ENCODE measurements around the gene TMC8.
"Not testable (repeated sequence)": the region's sequence is repeated elsewhere in the genome, so short reads cannot be mapped to it uniquely, and the experiment has no call there.

TMC8 gene

DNA sequence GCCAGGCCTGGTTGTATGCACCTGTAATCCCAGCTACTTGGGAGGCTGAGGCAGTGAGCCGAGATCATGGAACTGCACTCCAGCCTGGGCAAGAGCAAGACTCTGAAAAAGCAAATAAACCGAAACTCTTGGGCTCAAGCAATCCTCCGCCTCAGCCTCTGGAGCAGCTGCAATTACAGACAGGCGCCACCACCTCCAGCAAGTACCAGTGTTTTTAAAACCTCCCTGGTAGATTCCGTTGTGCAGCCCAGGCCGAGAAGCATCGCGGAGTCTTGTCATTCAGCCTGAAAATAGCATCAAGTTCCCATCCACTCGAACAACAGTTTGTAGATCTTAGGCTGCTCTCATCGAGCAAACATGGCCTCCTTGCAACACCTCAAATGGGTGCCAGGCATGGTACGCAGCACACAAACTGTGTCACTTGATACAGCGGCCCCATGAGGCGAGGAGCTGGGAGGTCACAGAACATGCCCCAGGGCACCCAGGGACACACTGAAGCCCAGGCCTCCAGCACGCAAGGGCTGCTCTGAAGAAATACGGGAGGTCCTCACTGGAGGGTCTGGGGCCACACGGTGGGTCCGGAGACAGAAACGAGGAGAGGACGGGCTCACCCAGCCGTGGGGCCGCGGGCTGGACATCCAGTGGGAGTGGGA, 20.1 kb upstream of the TMC8 start:
- no peak for DNase-seq

DNA sequence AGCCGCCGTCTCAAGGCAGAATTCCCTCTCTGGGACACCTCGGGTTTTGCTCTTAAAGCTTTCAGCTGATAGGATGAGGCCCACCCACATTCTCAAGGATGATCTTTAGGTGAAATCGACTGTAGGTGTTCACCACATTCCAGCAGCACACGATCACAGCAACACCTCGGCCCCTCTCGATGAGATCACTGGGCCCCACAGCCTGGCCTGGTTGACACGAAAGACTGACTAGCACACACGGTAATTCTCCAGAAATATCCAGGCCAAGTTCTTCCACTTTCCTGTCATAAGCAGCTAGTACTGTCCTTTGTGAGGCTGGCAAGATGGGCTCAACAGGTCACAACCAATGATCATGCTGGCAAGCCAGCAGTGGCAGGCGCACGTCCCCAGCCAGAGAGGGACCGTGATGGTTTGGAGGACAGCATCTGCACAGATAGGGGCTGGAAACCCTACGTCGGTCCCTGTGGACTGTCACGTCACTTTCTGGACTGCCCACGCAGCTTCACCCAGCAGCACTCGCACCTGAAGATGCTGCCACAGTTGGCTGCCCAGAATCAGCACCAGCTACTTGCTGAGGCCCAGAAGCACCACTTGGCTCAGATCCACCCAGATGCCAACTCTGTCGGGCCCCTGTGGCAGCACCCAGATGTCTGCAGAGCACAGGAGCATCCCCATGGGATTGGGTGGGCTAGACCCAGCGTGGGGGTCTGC, 19.4 kb upstream of the TMC8 start:
- DNase-seq, result no peak

DNA sequence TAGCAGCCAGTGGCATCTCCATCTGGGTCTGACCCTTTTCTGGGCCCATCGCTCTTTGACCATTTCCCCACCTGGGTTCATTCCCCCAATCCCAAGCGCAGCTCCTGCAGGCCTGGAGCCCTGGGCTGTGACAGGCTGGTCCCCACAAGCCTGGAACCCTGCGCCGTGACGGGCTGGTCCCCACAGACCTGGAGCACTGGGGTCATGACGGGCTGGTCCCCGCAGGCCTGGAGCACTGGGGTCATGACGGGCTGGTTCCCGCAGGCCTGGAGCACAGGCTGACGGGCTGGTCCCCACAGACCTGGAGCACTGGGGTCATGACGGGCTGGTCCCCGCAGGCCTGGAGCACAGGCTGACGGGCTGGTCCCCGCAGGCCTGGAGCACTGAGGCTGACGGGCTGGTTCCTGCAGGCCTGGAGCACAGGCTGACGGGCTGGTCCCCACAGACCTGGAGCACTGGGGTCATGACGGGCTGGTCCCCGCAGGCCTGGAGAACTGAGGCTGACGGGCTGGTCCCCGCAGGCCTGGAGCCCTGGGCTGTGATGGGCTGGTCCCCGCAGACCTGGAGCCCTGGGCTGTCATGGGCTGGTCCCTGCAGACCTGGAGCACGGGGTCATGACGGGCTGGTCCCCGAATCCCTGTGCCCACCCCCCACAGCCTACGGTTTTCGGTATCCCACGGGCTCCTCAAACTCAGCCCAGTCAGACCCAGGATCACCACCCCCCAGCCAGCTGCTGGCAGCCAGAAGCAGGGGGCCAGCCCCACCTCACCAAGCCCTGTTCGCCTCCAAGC, 18.6 kb upstream of the TMC8 start:
- no peak for DNase-seq

DNA sequence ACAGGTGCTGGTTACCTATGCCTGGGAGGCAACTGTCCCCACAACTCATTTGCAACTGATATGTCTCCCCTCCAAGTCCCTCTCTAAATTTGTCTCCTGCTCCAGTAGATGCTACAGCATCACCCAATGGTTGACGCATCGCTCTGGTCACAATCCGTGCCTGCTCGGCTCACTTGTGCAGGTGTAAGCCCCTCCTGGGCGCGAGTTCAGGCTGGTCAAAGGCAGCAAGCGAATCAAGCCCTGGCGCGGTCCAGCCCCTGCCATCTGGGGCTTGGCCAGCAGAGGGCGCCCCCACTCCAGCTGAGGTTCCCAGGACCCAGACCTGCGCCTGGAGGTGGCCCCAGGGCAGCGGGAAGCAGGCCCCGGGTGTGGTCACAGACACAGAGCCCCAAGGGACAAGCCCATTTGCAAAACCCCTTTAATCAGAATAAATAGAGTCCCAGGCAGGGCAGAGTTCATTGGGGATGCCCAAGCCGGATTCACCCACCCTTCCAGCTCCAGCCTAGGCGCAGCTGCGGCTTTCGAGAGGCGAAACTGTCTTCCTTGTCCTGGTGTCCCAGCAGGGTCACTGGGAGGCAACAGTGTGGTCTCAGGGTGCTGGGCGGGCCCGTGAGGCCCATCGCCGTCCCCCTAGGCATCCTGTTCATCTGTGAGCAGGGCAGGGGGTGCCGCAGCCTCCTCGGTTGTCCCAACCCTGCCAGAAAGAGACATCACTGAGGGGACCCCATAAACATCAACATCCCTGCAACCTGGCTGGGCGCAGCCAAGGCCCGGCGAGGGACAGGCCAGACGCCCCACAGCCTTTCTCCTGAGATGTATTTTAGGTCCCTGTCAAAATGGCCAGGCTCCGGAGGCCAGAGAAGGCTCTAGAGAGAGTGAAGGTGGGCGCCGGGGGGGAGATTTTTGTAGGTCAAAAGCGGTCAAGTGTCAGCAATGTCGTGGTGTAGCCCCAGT, 17.8 kb upstream of the TMC8 start:
- peak; percentile 84 for DNase-seq

DNA sequence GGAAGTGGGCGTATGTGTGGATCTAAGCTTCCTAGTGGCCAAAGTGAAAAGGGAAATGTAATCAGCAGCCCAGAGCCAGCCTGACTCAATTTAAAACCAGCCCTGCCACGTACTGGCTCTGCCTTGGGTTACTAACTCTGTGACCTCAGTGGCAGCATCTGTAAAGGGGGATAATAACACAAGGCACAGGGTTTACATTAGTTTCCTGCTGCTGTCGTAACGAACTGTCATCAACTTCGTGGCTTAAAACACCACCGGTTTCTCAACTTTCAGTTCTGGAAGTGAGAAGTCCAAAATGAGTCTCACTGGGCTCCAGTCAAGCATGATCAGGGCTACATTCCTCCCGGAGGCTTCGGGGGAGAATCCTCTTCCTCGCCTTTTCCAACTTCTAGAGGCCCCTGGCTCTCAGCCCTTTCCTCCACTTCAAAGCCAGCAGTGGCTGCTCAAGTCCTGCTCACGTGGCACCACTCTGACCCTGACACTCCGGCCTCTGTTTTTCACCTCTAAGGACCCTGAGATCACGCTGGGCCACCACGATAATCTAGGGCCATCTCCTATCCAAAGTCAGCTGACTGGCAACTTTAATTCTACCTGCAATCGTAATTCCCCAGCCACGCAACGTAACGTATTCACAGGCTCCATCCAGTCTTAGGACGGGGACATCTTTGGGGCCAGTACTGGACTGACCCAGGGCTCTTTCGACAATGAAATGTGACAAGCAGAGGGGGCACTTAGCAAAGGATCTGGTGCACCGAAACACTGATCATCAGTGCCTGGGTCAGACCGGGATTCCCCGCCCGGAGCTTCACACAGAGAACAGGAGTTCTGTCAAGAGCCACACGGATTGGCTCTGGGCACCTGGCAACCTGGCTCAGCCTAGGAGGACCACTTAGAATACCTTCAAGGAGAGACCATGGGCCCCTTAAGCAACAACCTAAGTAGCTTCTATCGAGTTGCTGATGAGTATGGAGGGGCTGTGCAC, 16.5 kb upstream of the TMC8 start:
- DNase-seq, result no peak

DNA sequence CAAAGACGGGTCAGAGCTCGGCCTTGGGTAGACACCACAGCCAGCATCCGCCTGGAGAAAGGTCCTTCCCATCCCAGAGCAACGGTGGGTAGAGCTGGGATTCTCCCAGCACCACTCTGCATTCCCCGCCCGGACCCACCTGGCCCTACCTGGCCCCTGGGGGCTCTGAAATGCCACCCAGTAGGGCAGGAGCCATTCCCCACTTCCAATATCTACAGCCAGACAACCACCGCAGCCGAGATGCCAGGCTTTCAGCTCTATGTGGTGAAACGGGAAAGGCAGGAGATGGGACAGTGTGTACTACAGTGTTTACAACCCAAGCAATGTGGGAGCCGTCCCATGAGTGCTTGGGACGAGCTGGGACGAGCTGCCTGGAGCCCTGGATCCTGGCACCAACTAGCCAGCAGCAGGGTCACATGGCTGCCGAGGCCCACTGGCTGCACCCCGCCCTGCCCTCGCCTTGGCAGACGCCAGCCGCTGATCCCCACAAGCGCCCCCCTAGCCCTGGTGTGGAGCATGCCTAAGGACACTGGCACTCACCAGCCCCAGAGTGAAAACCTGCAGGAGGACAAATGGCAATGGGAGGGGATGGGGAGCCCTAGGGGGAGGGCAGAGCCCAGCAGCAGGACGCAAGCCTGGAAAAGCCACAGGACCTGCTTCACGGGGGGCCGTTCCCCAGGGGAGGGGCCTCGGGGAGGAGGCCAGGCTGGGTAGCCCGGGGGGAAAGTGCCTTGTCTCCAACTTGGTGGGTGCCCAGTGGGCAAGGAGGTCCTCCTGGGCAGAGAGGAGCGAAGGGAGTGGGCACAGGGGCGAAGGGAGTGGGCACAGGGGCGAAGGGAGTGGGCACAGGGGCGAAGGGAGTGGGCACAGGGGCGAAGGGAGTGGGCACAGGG, 15.5 kb upstream of the TMC8 start:
- DNase-seq, result no peak

DNA sequence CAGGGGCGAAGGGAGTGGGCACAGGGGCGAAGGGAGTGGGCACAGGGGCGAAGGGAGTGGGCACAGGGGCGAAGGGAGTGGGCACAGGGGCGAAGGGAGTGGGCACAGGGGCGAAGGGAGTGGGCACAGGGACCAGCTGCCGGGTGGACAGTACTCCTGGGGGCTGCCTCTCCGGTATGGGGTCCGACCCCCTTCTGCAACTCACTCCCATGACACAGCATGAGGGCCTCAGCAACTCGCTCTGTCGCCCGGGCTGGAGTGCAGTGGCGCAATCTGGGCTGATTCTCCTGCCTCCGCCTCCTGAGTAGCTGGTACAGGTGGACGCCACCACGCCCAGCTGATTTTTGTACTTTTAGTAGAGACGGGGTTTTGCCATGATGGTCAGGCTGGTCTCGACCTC, 14.8 kb upstream of the TMC8 start:
- not testable (repeated sequence) for DNase-seq

DNA sequence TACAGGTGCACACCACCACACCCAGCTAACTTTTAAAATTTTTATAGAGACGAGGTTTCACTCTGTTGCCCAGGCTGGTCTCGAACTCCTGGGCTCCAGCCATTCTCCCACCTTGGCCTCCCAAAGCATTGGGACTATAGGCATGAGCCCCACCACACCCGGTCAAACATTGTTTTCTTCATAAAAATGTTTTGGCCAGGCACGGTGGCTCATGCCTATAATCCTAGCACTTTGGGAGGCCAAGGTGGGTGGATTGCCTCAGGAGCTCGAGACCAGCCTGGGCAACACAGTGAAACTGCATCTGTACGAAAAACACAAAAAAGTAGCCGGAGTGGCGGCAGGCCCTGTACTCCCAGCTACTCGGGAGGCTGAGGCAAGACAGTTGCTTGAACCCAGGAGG, 14.2 kb upstream of the TMC8 start:
- DNase-seq, result no peak

DNA sequence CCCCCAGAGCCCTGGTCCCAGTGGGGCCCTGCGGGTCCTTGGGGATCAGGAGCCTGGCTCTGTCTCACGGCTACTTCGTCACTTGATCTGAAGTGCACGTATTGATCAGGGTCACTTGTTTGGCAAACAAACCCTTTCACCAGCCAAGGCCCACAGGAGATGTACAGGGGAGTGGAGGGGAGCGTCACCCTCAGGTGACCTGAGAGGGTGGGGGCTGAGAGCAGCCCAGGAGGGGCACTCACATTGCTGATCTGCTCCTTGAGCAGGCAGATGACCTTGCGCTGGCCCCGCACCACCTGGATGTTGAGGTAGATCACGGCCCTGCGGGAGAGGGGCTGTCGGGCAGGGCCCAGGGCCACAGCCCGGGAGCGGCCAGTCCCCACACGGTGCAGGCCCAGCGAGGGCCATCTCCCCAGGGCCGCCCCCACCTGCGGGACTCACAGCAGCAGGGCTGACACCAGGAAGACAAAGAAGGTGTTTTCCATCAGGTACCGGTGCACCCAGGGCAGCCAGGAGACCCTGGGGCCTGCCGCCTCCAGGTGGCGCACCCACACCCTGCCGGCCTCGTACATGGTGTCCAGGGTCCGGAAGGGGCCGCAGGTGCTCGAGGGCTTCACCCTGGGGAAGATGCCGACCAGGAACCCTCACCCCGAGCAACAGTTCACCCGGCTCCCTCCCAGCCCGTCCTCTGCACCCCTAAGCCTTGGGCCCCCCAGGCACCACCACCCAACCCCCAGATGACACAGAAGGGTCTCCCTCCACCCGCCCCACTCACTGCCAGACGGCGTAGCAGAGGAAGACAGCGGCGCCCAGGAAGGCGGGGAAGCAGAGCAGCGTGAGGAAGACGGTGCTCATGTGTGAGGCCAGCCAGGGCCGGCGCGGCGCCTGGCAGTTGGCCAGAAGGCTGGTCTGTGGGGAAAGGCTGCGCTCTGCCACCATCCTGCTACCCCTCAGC, 13.3 kb upstream of the TMC8 start:
- peak; percentile 62 for DNase-seq

DNA sequence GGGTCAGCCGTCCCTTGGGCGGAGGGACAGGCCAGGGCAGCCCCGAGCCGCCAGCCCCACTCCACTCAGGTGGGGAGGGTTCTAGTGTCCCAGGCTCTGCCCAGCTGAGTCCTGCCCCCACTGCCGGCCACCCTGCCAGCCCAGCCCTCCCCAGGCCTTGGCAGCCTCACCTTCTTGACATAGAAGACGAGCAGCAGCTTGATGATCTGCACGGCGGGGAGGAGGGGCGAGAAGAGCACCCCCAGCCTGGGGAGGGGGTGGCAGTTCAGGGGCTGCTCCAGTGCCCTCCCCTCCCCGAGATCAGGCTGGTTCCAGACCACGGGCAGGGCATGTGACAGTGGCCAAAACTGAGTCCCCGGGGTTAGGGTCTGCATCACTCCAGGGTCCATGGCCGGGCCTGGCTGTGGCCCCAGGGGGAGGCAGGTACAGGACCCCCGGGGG, 11.8 kb upstream of the TMC8 start:
- no peak for DNase-seq

DNA sequence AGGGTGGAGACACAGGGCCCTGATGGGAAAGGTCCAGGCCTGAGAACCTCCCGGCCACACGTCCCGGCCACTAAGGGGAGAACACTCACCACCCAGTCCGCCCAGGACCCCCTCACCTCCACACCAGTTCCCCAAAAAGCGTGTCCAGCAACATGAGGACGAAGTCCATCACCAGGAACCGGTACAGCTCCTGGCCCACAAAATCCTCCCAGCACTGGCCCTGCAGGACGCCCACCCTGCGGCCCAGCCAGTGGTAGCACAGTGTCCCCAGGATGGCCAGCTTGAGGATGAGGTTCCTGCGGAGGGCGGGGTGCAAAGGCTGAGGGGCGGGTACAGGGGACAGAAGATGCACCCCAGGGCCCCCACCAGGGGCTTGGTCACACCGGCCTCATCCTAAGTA, 10.0 kb upstream of the TMC8 start:
- DNase-seq, result no peak

DNA sequence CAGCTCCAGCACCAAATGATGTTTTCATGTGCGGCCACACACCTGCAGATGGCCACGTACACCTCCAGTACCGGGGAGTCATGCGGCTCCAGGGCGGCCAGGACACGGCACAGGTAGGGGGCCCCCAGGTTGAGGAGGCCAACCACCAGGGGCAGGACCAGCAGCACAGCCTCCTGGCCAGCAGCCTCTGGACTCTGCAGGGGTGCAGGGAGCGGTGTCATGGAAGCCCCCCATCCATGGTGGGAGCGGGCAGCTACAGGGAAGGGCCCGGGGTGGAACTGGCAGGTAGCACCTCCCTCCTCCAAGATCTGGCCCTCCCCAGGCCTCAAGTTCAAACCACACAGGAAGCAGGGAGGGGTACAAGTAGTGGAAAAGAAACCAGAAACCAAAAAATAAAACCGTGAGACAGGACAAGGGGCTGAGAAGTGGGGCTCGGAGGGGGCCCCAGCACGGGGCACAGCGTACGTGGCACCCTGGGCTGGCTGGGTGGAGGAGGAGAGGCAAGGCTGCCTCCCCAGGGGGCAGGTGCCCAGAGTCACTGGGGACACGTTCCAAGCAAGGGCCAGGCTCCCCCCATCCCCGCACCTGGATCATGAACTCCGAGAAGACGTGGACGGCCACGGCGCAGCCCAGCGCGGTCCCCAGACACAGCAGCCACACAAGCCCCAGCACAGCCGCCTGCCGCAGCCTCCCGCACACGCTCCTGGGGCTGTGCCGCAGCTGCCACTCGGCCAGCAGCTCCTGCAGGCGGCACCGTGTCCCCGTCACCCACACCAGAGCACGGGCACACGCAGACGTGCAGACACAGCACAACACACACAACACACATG, 9.4 kb upstream of the TMC8 start:
- DNase-seq, result peak; percentile 55

DNA sequence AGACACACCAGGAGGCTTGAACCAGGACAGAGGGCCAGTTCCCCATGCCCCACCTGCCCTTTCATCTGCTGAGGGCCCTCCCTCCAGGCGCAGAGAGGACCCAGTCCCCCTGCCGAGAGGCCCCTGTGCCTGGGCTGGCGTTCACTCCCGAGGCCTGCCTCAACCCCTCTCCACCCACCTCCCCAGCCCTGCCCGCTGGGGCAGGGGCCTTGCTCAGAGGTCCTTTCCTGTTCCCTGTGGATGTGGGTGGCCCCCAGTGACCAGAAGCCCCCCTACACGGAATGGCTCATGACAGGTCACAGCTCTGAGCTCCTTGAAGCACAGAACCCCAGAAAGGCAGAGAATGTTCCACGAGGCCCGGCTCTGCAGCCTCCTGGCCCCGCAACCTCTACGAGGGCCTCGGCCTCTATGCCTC, 8.8 kb upstream of the TMC8 start:
- DNase-seq, result no peak

DNA sequence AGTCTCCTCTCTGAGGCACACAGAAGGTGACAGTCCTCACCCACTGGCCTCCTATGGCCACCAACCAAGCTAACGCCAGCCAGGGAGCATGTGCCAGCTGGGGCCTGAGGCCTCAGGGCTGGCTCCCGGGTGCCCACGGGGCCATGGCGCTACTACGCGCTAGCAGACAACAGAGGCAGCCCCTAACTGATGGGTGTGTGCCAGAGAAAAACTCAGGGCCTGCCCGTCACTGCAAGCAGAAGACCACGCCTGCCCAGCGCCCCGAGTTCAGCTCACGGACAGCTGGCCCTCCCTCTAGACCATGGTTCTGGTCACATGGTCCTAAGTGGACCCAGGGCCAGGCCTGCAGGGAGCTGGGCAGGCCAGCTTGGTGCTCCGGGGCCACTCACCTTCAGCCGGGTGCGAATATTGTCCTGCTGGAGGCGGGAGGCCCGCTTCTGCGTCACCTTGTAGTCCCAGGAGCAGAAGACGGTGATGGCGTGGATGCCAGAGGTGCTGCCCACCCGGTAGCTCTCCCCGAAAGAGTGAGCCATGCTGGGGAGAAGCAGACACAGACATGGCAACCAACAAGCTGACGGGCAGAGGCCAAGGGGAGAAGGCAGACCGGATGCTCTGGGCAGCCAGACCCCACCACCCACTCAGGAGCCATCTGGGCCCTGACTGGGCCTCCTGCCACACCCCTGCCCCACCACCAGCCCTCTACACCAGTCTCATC, 8.2 kb upstream of the TMC8 start:
- peak; percentile 74 for DNase-seq

DNA sequence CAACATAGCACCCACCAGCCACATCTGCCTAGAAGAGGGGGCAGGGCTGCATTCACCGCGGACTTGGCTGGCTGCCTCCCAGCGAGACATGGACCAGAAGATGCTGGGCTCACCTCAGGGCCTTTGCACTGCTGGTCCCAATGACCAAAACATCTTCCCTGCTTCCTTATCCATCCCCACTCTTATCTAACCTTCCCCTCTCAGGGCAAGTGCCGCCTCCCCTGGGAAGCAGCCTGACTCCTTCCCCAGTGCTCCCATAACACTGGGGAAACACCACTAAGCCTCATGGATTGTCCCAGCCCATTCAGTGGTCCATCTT, 7.7 kb upstream of the TMC8 start:
- DNase-seq, result no peak

DNA sequence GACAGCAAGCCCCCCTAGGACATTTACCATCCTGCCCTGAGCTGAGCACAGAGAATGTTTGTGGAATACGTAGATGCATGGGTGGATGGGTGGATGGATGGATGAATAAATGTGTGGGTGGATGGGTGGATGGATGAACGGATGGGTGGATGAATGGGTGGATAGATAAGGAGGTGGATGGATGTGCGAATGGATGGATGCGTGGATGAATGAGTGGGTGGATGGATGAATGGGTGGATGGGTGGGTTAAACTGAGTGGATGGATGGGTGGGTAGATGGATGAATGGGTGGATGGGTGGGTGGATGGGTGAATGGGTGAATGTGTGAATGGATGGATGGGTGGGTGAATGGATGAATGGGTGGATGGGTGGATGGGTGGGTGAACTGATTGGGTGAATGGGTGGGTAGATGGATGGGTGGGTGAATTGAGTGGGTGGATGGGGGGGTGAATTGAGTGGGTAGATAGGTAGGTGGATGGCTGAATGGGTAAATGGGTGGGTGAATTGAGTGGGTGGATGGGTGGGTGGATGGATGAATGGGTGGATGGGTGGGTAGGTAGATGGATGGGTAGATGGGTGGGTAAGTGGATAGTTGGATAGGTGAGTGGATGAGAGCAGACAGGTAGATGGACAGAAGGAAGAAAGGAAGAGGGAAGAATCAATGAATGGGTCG, 7.2 kb upstream of the TMC8 start:
- no peak for DNase-seq

Data from hematopoietic multipotent progenitor cell treated with erythropoietin and hydrocortisone succinate and interleukin-3 and kit ligand, for 4 days (in vitro differentiated cells).